ENCODE data around the gene TTLL3. TPM values are rescaled to one million over a fixed set of nuclear protein-coding genes. Genes with fewer than 3 reads are reported as not detected.

TTLL3 gene
- total and polyA plus RNA-seq, 2 of the 8 experiments (the other 6 are each of a cell fraction or from before 2014, with no cell fraction given), result 5.9 to 8.9 TPM

GRCh38 chr3:9862391-9863057, 52.5 kb downstream of the TTLL3 start:
- no peaks in the 10 kb centered on the region for H3K79me2 ChIP-seq (ENCODE audit: control insufficient read depth in 1 of 2, insufficient read depth in 2 of 2, low read length in 2 of 2)
- no peak overlapping the region for H3K56ac ChIP-seq (replicated peaks; ENCODE audit: insufficient read length, low read depth, low read length)
- H3K36me3 ChIP-seq (ENCODE audit: control insufficient read depth in 2 of 4, insufficient read depth in 4 of 4, low read length in 3 of 4), result no peaks in the 10 kb centered on the region
- H3K14ac ChIP-seq (ENCODE audit: insufficient read length), result no peak overlapping the region
- peaks cover 0 to 5% (median 3%) of the 10 kb centered on the region in 4 experiments; a peak in 6 of 7 replicates for H3K4me1 ChIP-seq (replicated peaks in 1 of 4; ENCODE audit: control insufficient read depth in 3 of 4, insufficient read depth in 4 of 4, low read length in 3 of 4)
- H3K18ac ChIP-seq (ENCODE audit: extremely low read depth, low read length), result peak overlapping the region; percentile 71; the same call in 1 of the 2 replicates
- H4K91ac ChIP-seq (replicated peaks; ENCODE audit: insufficient read length, low read length), result no peak overlapping the region
- H4K5ac ChIP-seq (ENCODE audit: insufficient read length, low read depth, low read length), result no peak overlapping the region
- no peak for FAIRE-seq
- no peaks in the 10 kb centered on the region for H4K20me1 ChIP-seq (replicated peaks in 1 of 2; ENCODE audit: control insufficient read depth in 1 of 2, insufficient read depth in 2 of 2, low read length in 2 of 2)
- peaks cover 4% of the 10 kb centered on the region; the same call in 1 of the 2 replicates for H3K23me2 ChIP-seq (ENCODE audit: low read depth, low read length)
- H2BK5ac ChIP-seq (ENCODE audit: low read depth, low read length), result no peak overlapping the region
- H2BK12ac ChIP-seq (ENCODE audit: low read depth, low read length), result no peak overlapping the region
- ChIA-PET CTCF (ENCODE audit: partially characterized antibody) (interaction anchor here (1.7 kb wide), 1 partner anchor 69 kb away, joined by 4 read pairs; no protein-coding TSS in a partner anchor), POLR2A (ENCODE audit: partially characterized antibody) (no interaction called here)
- no peaks in the 10 kb centered on the region for H3K79me1 ChIP-seq (ENCODE audit: low read depth, low read length)
- 0 out of 2 replicates have a peak overlapping the region, but pooled peaks have one; percentile 9 for H4K8ac ChIP-seq (ENCODE audit: extremely low read depth, insufficient read depth, low read length)
- no peak overlapping the region for H2BK20ac ChIP-seq (ENCODE audit: low read length)
- DNase-seq (ENCODE audit: low read depth in 1 of 2, low spot score in 2 of 2), result peak in 1 of 2 experiments; percentile 84
- H3K23ac ChIP-seq (ENCODE audit: insufficient read length), result no peak overlapping the region
- H2AFZ ChIP-seq (ENCODE audit: low read length), result peak overlapping the region; percentile 92
- peaks cover 0 to 12% (median 4%) of the 10 kb centered on the region in 4 experiments; a peak in 3 of 7 replicates for H3K27me3 ChIP-seq (replicated peaks in 1 of 4; ENCODE audit: control insufficient read depth in 3 of 4, extremely low read depth in 1 of 4, insufficient read depth in 3 of 4, low read length in 3 of 4)
- H3K9ac ChIP-seq (replicated peaks in 1 of 4; ENCODE audit: extremely low read depth in 1 of 4, low read depth in 3 of 4, low read length in 3 of 4), result no peak overlapping the region
- H3K4me2 ChIP-seq (ENCODE audit: insufficient read depth in 1 of 2, low read depth in 2 of 2, low read length in 2 of 2), result peak overlapping the region; percentile 76 to 82
- H3K4me3 ChIP-seq (ENCODE audit: extremely low read depth in 1 of 4, insufficient read depth in 2 of 4, low read depth in 3 of 4, low read length in 4 of 4), result peak overlapping the region; percentile 35 to 57 (median 38)
- WGBS, 2 experiments (ENCODE audit: extremely low coverage in 1 of 2, insufficient coverage in 1 of 2, insufficient read length in 1 of 2, insufficient replicate concordance in 2 of 2, low coverage in 1 of 2, low lambda C conversion rate in 2 of 2, missing lambda C conversion rate in 1 of 2), result 12% methylated on average over 43 of the region's 45 CpGs; no CpG with 5 or more reads in 1 of the 2 experiments
- H3K9me3 ChIP-seq (ENCODE audit: insufficient read depth in 2 of 2, low read depth in 1 of 2, low read length in 1 of 2), result no peaks in the 10 kb centered on the region
- H3K4ac ChIP-seq (replicated peaks; ENCODE audit: insufficient read length, low read depth, low read length), result no peak overlapping the region
- no peak overlapping the region for H2BK120ac ChIP-seq (replicated peaks; ENCODE audit: low read depth, low read length)
- H2BK15ac ChIP-seq (ENCODE audit: low read length), result no peak overlapping the region
- H3K27ac ChIP-seq (ENCODE audit: low read depth, low read length), result no peak overlapping the region
- H2AK5ac ChIP-seq (ENCODE audit: low read depth, low read length), result no peak overlapping the region
- TF ChIP-seq E2F6 (IDR thresholded peaks at IDR 0.05) (0 out of 2 replicates have a peak, but pooled peaks have one; percentile 8), PHF8 (conservative IDR thresholded peaks at IDR 0.05; ENCODE audit: low read depth, low read length) (0 out of 2 replicates have a peak, but pooled peaks have one; percentile 35), EZH2 (IDR thresholded peaks at IDR 0.05; ENCODE audit: low read depth, low read length, severe bottlenecking) (peak; percentile 15), MAX (IDR thresholded peaks at IDR 0.05) (peak; percentile 10; the same call in 1 of the 2 replicates), SRF (IDR thresholded peaks at IDR 0.05; ENCODE audit: low read depth, low read length) (no peak), CEBPB (IDR thresholded peaks at IDR 0.05; ENCODE audit: low read depth, low read length) (no peak), ASH2L (IDR thresholded peaks at IDR 0.05; ENCODE audit: low read length) (peak; percentile 40), CHD2 (IDR thresholded peaks at IDR 0.05; ENCODE audit: low read length) (no peak), NANOG (IDR thresholded peaks at IDR 0.05; ENCODE audit: insufficient read depth, low read depth, low read length, poor library complexity, severe bottlenecking) (no peak), CREB1 (IDR thresholded peaks at IDR 0.05) (no peak), POLR2A (IDR thresholded peaks at IDR 0.05; ENCODE audit: control extremely low read depth in 1 of 2, low read depth in 2 of 2, low read length in 2 of 2) (no peak), RNF2 (IDR thresholded peaks at IDR 0.05; ENCODE audit: borderline replicate concordance, low read depth, low read length, missing control alignments, poor library complexity, severe bottlenecking) (no peak)

Data from H1 (cell line).